Kidney (tissue), 14 donors: ENCODE data around the gene ELOVL1. TPM values are rescaled to one million over a fixed set of nuclear protein-coding genes. Genes with fewer than 3 reads are reported as not detected.

Source experiments
- DNase-seq, 5 donors: peaks; one replicate each; pipeline ENCODE4 v3.0.0-alpha.2; 2013 to 2020
- FAIRE-seq: peaks from 2 replicates; lab custom pipeline; 2012; peaks lifted over from hg19 to GRCh38; lab: Jason Lieb, UNC
- H3K27ac ChIP-seq, 2 donors: one replicate each; pipeline ENCODE4 v1.7.0; 2013; ENCODE audit warnings: low read depth in 2 of 2, low read length in 2 of 2, inconsistent platforms in 1 of 2
- H3K27me3 ChIP-seq: one replicate; pipeline ENCODE4 v1.7.1; 2013; ENCODE audit warnings: low read length, inconsistent platforms; ENCODE audit not compliant: control insufficient read depth, insufficient read depth
- H3K36me3 ChIP-seq, 3 donors: one replicate each; pipeline versions ENCODE4 v1.7.0 to v1.7.1; 2013; ENCODE audit warnings: low read length in 3 of 3, control low read depth in 1 of 3, inconsistent platforms in 1 of 3; ENCODE audit not compliant: insufficient read depth in 3 of 3, control insufficient read depth in 2 of 3
- H3K4me1 ChIP-seq, 3 donors: one replicate each; pipeline versions ENCODE4 v1.7.0 to v1.7.1; 2013; ENCODE audit warnings: low read length in 3 of 3, inconsistent platforms in 1 of 3, low read depth in 1 of 3; ENCODE audit not compliant: control insufficient read depth in 2 of 3, insufficient read depth in 2 of 3
- H3K4me3 ChIP-seq, 3 donors: one replicate each; pipeline versions ENCODE4 v1.7.0 to v1.8.1; 2013; ENCODE audit warnings: low read length in 3 of 3, control low read depth in 1 of 3, inconsistent platforms in 1 of 3
- H3K9ac ChIP-seq, 3 donors: one replicate each; pipeline versions ENCODE4 v1.7.0 to v1.7.1; 2013; ENCODE audit warnings: low read length in 3 of 3, control low read depth in 1 of 3, inconsistent platforms in 1 of 3
- H3K9me3 ChIP-seq, 3 donors: one replicate each; pipeline versions ENCODE4 v1.7.0 to v1.7.1; 2013; ENCODE audit warnings: low read length in 3 of 3, control low read depth in 1 of 3, inconsistent platforms in 1 of 3; ENCODE audit not compliant: control insufficient read depth in 2 of 3, insufficient read depth in 1 of 3
- CTCF ChIP-seq: IDR thresholded peaks from 3 replicates; pipeline ENCODE4 v1.5.1; 2012; ENCODE audit warnings: mild to moderate bottlenecking, moderate library complexity, borderline replicate concordance; ENCODE audit not compliant: insufficient read depth; ENCODE audit errors: extremely low read depth
- intact Hi-C: fragments of 100-400 bp; cut with DNase I; formaldehyde crosslinking; loops from one replicate; pipeline ENCODE4 v1.11.1; 2022
- polyA plus RNA-seq: library from polyadenylated mRNA; stranded (reverse); fragments of 350-450 nt; fragmentation: Illumina TruSeq; extraction: RNeasy Lipid Tissue Mini Kit (QIAGEN cat#74804); gene quantifications from one replicate; pipeline ENCODE4 v1.2.3, GENCODE V29; 2014; ENCODE audit warnings: low read depth, low replicate concordance; ENCODE audit not compliant: insufficient read depth
- total RNA-seq: library from RNA; stranded (reverse); fragmentation: NEBNext Ultra II Directional; extraction: Animal tissue kit (Norgen Biotek cat#: 25700); gene quantifications from one replicate; pipeline ENCODE4 v1.2.1, GENCODE V29; 2021
- donor health status: control.
- donor health status: control.
- donor health status: control.
- donor health status: control.
- donor health status: control.
- donor health status: DM: yes; HTN: yes; CAD: no.
- donor health status: Normal renal cell carcinoma (clear cell type).

The ELOVL1 gene
- total and polyA plus RNA-seq, 2 donors from 2014 or later, result 85.1 to 86.0 TPM

GRCh38 chr1:43386676-43387075 is 18.9 kb upstream of the ELOVL1 start:
- no peak for TF ChIP-seq CTCF
- Histone ChIP-seq H3K4me3 (no peak overlapping the region), H3K27ac (no peak overlapping the region), H3K4me1 (peaks cover 0 to 15% (median 13%) of the 10 kb centered on the region in 3 donors), H3K27me3 (no peaks in the 10 kb centered on the region), H3K36me3 (peaks cover 8 to 49% (median 45%) of the 10 kb centered on the region in 3 donors), H3K9me3 (no peaks in the 10 kb centered on the region), H3K9ac (no peak overlapping the region)
- FAIRE-seq (no peak), DNase-seq (no peak)
- intact Hi-C loops, result no loop called here

GRCh38 chr1:43383449-43383848 is 15.6 kb upstream of the ELOVL1 start:
- Histone ChIP-seq H3K9ac (no peak overlapping the region), H3K27me3 (no peaks in the 10 kb centered on the region), H3K9me3 (no peaks in the 10 kb centered on the region), H3K36me3 (peaks cover 8 to 49% (median 48%) of the 10 kb centered on the region in 3 donors), H3K27ac (no peak overlapping the region), H3K4me3 (no peak overlapping the region), H3K4me1 (peaks cover 0 to 3% (median 3%) of the 10 kb centered on the region in 3 donors)
- peak; percentile 34 for TF ChIP-seq CTCF
- DNase-seq (peak in 1 of 5 donors; percentile 36), FAIRE-seq (no peak)
- intact Hi-C loops, result no loop called here

- Histone ChIP-seq H3K27ac (no peak overlapping the region), H3K4me3 (no peak overlapping the region), H3K36me3 (peaks cover 8 to 48% (median 45%) of the 10 kb centered on the region in 3 donors), H3K27me3 (no peaks in the 10 kb centered on the region), H3K9ac (no peak overlapping the region), H3K9me3 (no peaks in the 10 kb centered on the region), H3K4me1 (no peaks in the 10 kb centered on the region)
- intact Hi-C loops, result no loop called here
- FAIRE-seq, result no peak
- TF ChIP-seq CTCF, result no peak
- DNase-seq, result peak in 1 of 5 donors; percentile 70
These were observed 14.4 kb upstream of the ELOVL1 start for GRCh38 chr1:43382027-43382779.

- TF ChIP-seq CTCF, result no peak
- no peak for FAIRE-seq
- H3K36me3 ChIP-seq, result peaks cover 8 to 46% (median 39%) of the 10 kb centered on the region in 3 donors
These were observed 13.8 kb upstream of the ELOVL1 start for GRCh38 chr1:43381612-43382011.

More at GRCh38 chr1:43381612-43382011, 13.8 kb upstream of the ELOVL1 start:
- H3K27ac ChIP-seq, result no peak overlapping the region
- no peak overlapping the region for H3K9ac ChIP-seq
- no peak overlapping the region for H3K4me3 ChIP-seq
- intact Hi-C loops, result no loop called here
- no peaks in the 10 kb centered on the region for H3K9me3 ChIP-seq
- H3K4me1 ChIP-seq, result no peaks in the 10 kb centered on the region
- H3K27me3 ChIP-seq, result no peaks in the 10 kb centered on the region
- no peak for DNase-seq
